ENCODE measurements around the gene CR2. TPM values are rescaled to one million over a fixed set of nuclear protein-coding genes. Genes with fewer than 3 reads are reported as not detected.

The CR2 gene
- total RNA-seq, 1 experiment from 2014 or later = 1.8 TPM

- no CpG with 5 or more reads among the region's 5 CpGs for WGBS (ENCODE audit: extremely low coverage, insufficient read length, low lambda C conversion rate)
Measured at GRCh38 chr1:207497941-207498340, 43.8 kb downstream of the CR2 start.

More at GRCh38 chr1:207497941-207498340, 43.8 kb downstream of the CR2 start:
- Histone ChIP-seq H3K4me1 (ENCODE audit: insufficient read depth, low read length) (peaks cover 2% of the 10 kb centered on the region; the same call in 1 of the 2 replicates), H2BK12ac (ENCODE audit: insufficient read length, low read depth, low read length) (no peak overlapping the region), H3K14ac (ENCODE audit: insufficient read depth, low read length) (no peak overlapping the region), H4K8ac (replicated peaks; ENCODE audit: insufficient read length, low read depth, low read length) (no peak overlapping the region), H3T11ph (ENCODE audit: low read length) (no peak overlapping the region), H2BK15ac (ENCODE audit: low read depth, low read length) (no peak overlapping the region), H2AK5ac (ENCODE audit: insufficient read length, low read length) (no peak overlapping the region), H3K9ac (ENCODE audit: extremely low read depth, insufficient read length, low read length) (no peak overlapping the region), H3K23ac (ENCODE audit: insufficient read length, low read depth, low read length) (no peak overlapping the region), H3K18ac (ENCODE audit: insufficient read length, low read depth, low read length) (no peak overlapping the region), H3K23me2 (ENCODE audit: insufficient read length, low read depth, low read length, poor library complexity, severe bottlenecking) (peaks cover 9% of the 10 kb centered on the region), H4K20me1 (ENCODE audit: control insufficient read depth, insufficient read depth, insufficient read length) (no peaks in the 10 kb centered on the region), H2BK120ac (ENCODE audit: low read depth, low read length, poor library complexity, severe bottlenecking) (no peak overlapping the region), H3K79me1 (ENCODE audit: insufficient read depth, low read depth, low read length, poor library complexity, severe bottlenecking) (no peaks in the 10 kb centered on the region), H2AFZ (ENCODE audit: low read length) (no peak overlapping the region), H4K5ac (ENCODE audit: insufficient read length, low read depth, low read length) (no peak overlapping the region), H3K4ac (ENCODE audit: low read depth, low read length) (no peak overlapping the region), H2BK20ac (ENCODE audit: low read depth, low read length, poor library complexity, severe bottlenecking) (no peak overlapping the region), H2BK5ac (ENCODE audit: insufficient read length, low read length) (no peak overlapping the region), H4K91ac (ENCODE audit: insufficient read length, low read depth, low read length) (no peak overlapping the region), H3K9me3 (ENCODE audit: control insufficient read depth, low read depth, low read length) (no peaks in the 10 kb centered on the region), H3K27ac (ENCODE audit: insufficient read length, low read depth, low read length) (no peak overlapping the region), H3K56ac (ENCODE audit: insufficient read length, low read depth, low read length) (no peak overlapping the region), H3K4me2 (ENCODE audit: insufficient read depth, insufficient read length, low read length) (no peak overlapping the region), H3K27me3 (ENCODE audit: insufficient read depth, low read length) (peaks cover 7% of the 10 kb centered on the region; the same call in 1 of the 2 replicates), H3K79me2 (ENCODE audit: insufficient read depth, low read length) (no peaks in the 10 kb centered on the region)
- no peak overlapping the region for H3K27ac Mint-ChIP-seq
- H3K27me3 Mint-ChIP-seq (ENCODE audit: low read depth) = peaks cover 45% of the 10 kb centered on the region
- no peak overlapping the region for H3K4me3 Mint-ChIP-seq
- no peaks in the 10 kb centered on the region for H3K9me3 Mint-ChIP-seq
- H3K36me3 Mint-ChIP-seq (ENCODE audit: insufficient read depth in 1 of 3, low read depth in 3 of 3) = no peaks in the 10 kb centered on the region; a peak in 1 of 7 replicates
- DNase-seq = no peak
- H3K4me1 Mint-ChIP-seq = peaks cover 9 to 10% of the 10 kb centered on the region in 2 experiments
- TF ChIP-seq, protein P1, sequence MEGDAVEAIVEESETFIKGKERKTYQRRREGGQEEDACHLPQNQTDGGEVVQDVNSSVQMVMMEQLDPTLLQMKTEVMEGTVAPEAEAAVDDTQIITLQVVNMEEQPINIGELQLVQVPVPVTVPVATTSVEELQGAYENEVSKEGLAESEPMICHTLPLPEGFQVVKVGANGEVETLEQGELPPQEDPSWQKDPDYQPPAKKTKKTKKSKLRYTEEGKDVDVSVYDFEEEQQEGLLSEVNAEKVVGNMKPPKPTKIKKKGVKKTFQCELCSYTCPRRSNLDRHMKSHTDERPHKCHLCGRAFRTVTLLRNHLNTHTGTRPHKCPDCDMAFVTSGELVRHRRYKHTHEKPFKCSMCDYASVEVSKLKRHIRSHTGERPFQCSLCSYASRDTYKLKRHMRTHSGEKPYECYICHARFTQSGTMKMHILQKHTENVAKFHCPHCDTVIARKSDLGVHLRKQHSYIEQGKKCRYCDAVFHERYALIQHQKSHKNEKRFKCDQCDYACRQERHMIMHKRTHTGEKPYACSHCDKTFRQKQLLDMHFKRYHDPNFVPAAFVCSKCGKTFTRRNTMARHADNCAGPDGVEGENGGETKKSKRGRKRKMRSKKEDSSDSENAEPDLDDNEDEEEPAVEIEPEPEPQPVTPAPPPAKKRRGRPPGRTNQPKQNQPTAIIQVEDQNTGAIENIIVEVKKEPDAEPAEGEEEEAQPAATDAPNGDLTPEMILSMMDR (conservative IDR thresholded peaks at IDR 0.05) = no peak

Data from H9 (cell line).